ENCODE data around the gene MED13L. TPM values are rescaled to one million over a fixed set of nuclear protein-coding genes. Genes with fewer than 3 reads are reported as not detected.

Gene MED13L
- total RNA-seq, 4 donors from 2014 or later: 168 to 349 (median 246) TPM

GRCh38 chr12:116048879-116049278 lies 228.6 kb downstream of the MED13L start:
- H3K4me3 ChIP-seq (replicated peaks in 1 of 3): no peak overlapping the region
- TF ChIP-seq POLR2A (IDR thresholded peaks at IDR 0.05) (no peak), CTCF (IDR thresholded peaks at IDR 0.05) (no peak)
- no peak for DNase-seq
- H3K27ac ChIP-seq: no peak overlapping the region
- no peaks in the 10 kb centered on the region for H3K27me3 ChIP-seq
- no peaks in the 10 kb centered on the region for H3K36me3 ChIP-seq
- no peaks in the 10 kb centered on the region for H3K9me3 ChIP-seq
- peaks cover 55 to 65% of the 10 kb centered on the region in 2 donors for H3K4me1 ChIP-seq
- intact Hi-C loops (cut with DNase I): no loop called here

GRCh38 chr12:116046039-116046438 lies 231.5 kb downstream of the MED13L start:
- Histone ChIP-seq H3K27ac (no peak overlapping the region), H3K9me3 (no peaks in the 10 kb centered on the region), H3K4me1 (peaks cover 35 to 40% of the 10 kb centered on the region in 2 donors), H3K27me3 (no peaks in the 10 kb centered on the region), H3K36me3 (no peaks in the 10 kb centered on the region), H3K4me3 (replicated peaks in 1 of 3) (no peak overlapping the region)
- DNase-seq: no peak
- no peak for TF ChIP-seq CTCF (IDR thresholded peaks at IDR 0.05)
- TF ChIP-seq POLR2A (IDR thresholded peaks at IDR 0.05): no peak
- intact Hi-C loops (cut with DNase I): no loop called here

- no peak for DNase-seq
- Histone ChIP-seq H3K27ac (no peak overlapping the region), H3K9me3 (no peaks in the 10 kb centered on the region), H3K36me3 (no peaks in the 10 kb centered on the region), H3K27me3 (no peaks in the 10 kb centered on the region), H3K4me1 (peaks cover 26 to 31% of the 10 kb centered on the region in 2 donors), H3K4me3 (replicated peaks in 1 of 3) (no peak overlapping the region)
- 92 to 95% methylated on average over 2 of the region's 2 CpGs for WGBS, 2 donors
- TF ChIP-seq POLR2A (IDR thresholded peaks at IDR 0.05): no peak
- no peak for TF ChIP-seq CTCF (IDR thresholded peaks at IDR 0.05)
- intact Hi-C loops (cut with DNase I): no loop called here
Measured at GRCh38 chr12:116045150-116045549, 232.3 kb downstream of the MED13L start.

- Histone ChIP-seq H3K36me3 (no peaks in the 10 kb centered on the region), H3K27me3 (no peaks in the 10 kb centered on the region), H3K4me1 (peaks cover 14 to 25% of the 10 kb centered on the region in 2 donors), H3K27ac (no peak overlapping the region), H3K9me3 (no peaks in the 10 kb centered on the region), H3K4me3 (replicated peaks in 1 of 3) (no peak overlapping the region)
- DNase-seq: no peak
- TF ChIP-seq CTCF (IDR thresholded peaks at IDR 0.05) (no peak), POLR2A (IDR thresholded peaks at IDR 0.05) (no peak)
- intact Hi-C loops (cut with DNase I): no loop called here
- 44 to 52% methylated on average over 5 of the region's 5 CpGs for WGBS, 2 donors
Measured at GRCh38 chr12:116043659-116044535, 233.6 kb downstream of the MED13L start.

GRCh38 chr12:116040402-116040801 lies 237.1 kb downstream of the MED13L start:
- no peak for TF ChIP-seq POLR2A (IDR thresholded peaks at IDR 0.05)
- TF ChIP-seq CTCF (IDR thresholded peaks at IDR 0.05): no peak
- Histone ChIP-seq H3K36me3 (no peaks in the 10 kb centered on the region), H3K27me3 (no peaks in the 10 kb centered on the region), H3K4me1 (peaks cover 21 to 26% of the 10 kb centered on the region in 2 donors), H3K27ac (no peak overlapping the region), H3K4me3 (replicated peaks in 1 of 3) (no peak overlapping the region), H3K9me3 (no peaks in the 10 kb centered on the region)
- DNase-seq: no peak
- intact Hi-C loops (cut with DNase I): no loop called here
- 73 to 86% methylated on average over 2 of the region's 2 CpGs for WGBS, 2 donors

Measured in thyroid gland (tissue), 4 donors.